ENCODE data around the gene THAP7.
"Not testable (repeated sequence)": the region's sequence is repeated elsewhere in the genome, so short reads cannot be mapped to it uniquely, and the experiment has no call there.

THAP7 gene

GRCh38 chr22:21045585-21046294, 43.8 kb upstream of the THAP7 start, which contains the start of gene LRRC74B:
Gene LRRC74B, plus strand, starts transcription at chr22:21045946. Its CDS starts 41 bp downstream, at chr22:21045987.
- Histone ChIP-seq H3K9me3 (no peaks in the 10 kb centered on the region), H3K36me3 (no peaks in the 10 kb centered on the region), H3K27me3 (peaks cover 59% of the 10 kb centered on the region), H3K27ac (no peak within 1 kb of the TSS), H3K4me3 (ENCODE audit: low read depth in 1 of 2, low read length in 1 of 2) (no peak within 1 kb of the TSS), H3K4me1 (ENCODE audit: control insufficient read depth in 1 of 2, insufficient read depth in 1 of 2, low read depth in 1 of 2, low read length in 1 of 2) (peaks cover 0 to 4% of the 10 kb centered on the region in 2 experiments)
- TF ChIP-seq CTCF (IDR thresholded peaks at IDR 0.05), result no peak

- no peak overlapping the region for H3K27ac ChIP-seq
- H3K4me3 ChIP-seq (ENCODE audit: low read depth in 1 of 2, low read length in 1 of 2), result no peak overlapping the region
- no peak for TF ChIP-seq CTCF (IDR thresholded peaks at IDR 0.05)
Observed at GRCh38 chr22:21044931-21045584, 43.1 kb upstream of the THAP7 start.

GRCh38 chr22:21043860-21044535, 42.1 kb upstream of the THAP7 start:
- no peak for TF ChIP-seq CTCF (IDR thresholded peaks at IDR 0.05)
- peaks cover 0 to 4% of the 10 kb centered on the region in 2 experiments for H3K4me1 ChIP-seq (ENCODE audit: control insufficient read depth in 1 of 2, insufficient read depth in 1 of 2, low read depth in 1 of 2, low read length in 1 of 2)
- H3K4me3 ChIP-seq (ENCODE audit: low read depth in 1 of 2, low read length in 1 of 2), result no peak overlapping the region
- H3K36me3 ChIP-seq, result no peaks in the 10 kb centered on the region
- H3K27ac ChIP-seq, result no peak overlapping the region
- no peaks in the 10 kb centered on the region for H3K9me3 ChIP-seq
- peaks cover 59% of the 10 kb centered on the region for H3K27me3 ChIP-seq

More at GRCh38 chr22:21044931-21045584, 43.1 kb upstream of the THAP7 start:
- Histone ChIP-seq H3K27me3 (peaks cover 59% of the 10 kb centered on the region), H3K9me3 (no peaks in the 10 kb centered on the region), H3K36me3 (no peaks in the 10 kb centered on the region), H3K4me1 (ENCODE audit: control insufficient read depth in 1 of 2, insufficient read depth in 1 of 2, low read depth in 1 of 2, low read length in 1 of 2) (peaks cover 0 to 4% of the 10 kb centered on the region in 2 experiments)

GRCh38 chr22:21042978-21043859, 41.3 kb upstream of the THAP7 start:
- H3K27me3 ChIP-seq, result peaks cover 56% of the 10 kb centered on the region
- H3K36me3 ChIP-seq, result no peaks in the 10 kb centered on the region
- TF ChIP-seq CTCF (IDR thresholded peaks at IDR 0.05), result no peak
- H3K4me1 ChIP-seq (ENCODE audit: control insufficient read depth in 1 of 2, insufficient read depth in 1 of 2, low read depth in 1 of 2, low read length in 1 of 2), result peaks cover 0 to 4% of the 10 kb centered on the region in 2 experiments
- H3K9me3 ChIP-seq, result no peaks in the 10 kb centered on the region
- H3K27ac ChIP-seq, result no peak overlapping the region
- H3K4me3 ChIP-seq (ENCODE audit: low read depth in 1 of 2, low read length in 1 of 2), result no peak overlapping the region

- no peak for TF ChIP-seq CTCF (IDR thresholded peaks at IDR 0.05)
- Histone ChIP-seq H3K4me1 (ENCODE audit: control insufficient read depth in 1 of 2, insufficient read depth in 1 of 2, low read depth in 1 of 2, low read length in 1 of 2) (peaks cover 0 to 4% of the 10 kb centered on the region in 2 experiments), H3K4me3 (ENCODE audit: low read depth in 1 of 2, low read length in 1 of 2) (no peak overlapping the region), H3K27me3 (peaks cover 52% of the 10 kb centered on the region), H3K27ac (no peak overlapping the region), H3K36me3 (no peaks in the 10 kb centered on the region), H3K9me3 (no peaks in the 10 kb centered on the region)
Observed at GRCh38 chr22:21041937-21042336, 40.0 kb upstream of the THAP7 start.

- H3K27ac ChIP-seq; H3K4me3 ChIP-seq (ENCODE audit: low read depth in 1 of 2, low read length in 1 of 2); H3K36me3 ChIP-seq; H3K9me3 ChIP-seq; H3K4me1 ChIP-seq (ENCODE audit: control insufficient read depth in 1 of 2, insufficient read depth in 1 of 2, low read depth in 1 of 2, low read length in 1 of 2): not testable (repeated sequence)
- peaks cover 38% of the 10 kb centered on the region for H3K27me3 ChIP-seq
Observed at GRCh38 chr22:21039158-21039557, 37.2 kb upstream of the THAP7 start.
